Natural killer cell (primary cell): Measurements from ENCODE around the gene SLC39A3. TPM values are rescaled to one million over a fixed set of nuclear protein-coding genes. Genes with fewer than 3 reads are reported as not detected.
A peak's percentile ranks its signal among the peaks of the same experiment; 100 is the strongest.
"Not testable (repeated sequence)": the region's sequence is repeated elsewhere in the genome, so short reads cannot be mapped to it uniquely, and the experiment has no call there.

ENCODE experiments used
- ATAC-seq, 3 donors: fragments of 150-1000 bp in 2 of 3; fragments of 200-7000 bp in 1 of 3; cut with Tn5 transposase; 1 replicate in 1 of 3; 2 replicates in 2 of 3; pipeline ENCODE4 v1.10.0; 2021; ENCODE audit warnings: mild to moderate bottlenecking in 2 of 3, moderate library complexity in 2 of 3
- DNase-seq, 2 donors: peaks; one replicate each; pipeline versions ENCODE4 v3.0.0 to v3.0.0-alpha.2; 2013 to 2021; ENCODE audit warnings: mixed read lengths in 1 of 2
- H3K27ac ChIP-seq: one replicate; pipeline ENCODE4 v1.5.1; 2013; ENCODE audit warnings: mild to moderate bottlenecking, low read length
- H3K27me3 ChIP-seq: one replicate; pipeline ENCODE4 v1.6.1; 2013; ENCODE audit warnings: low read length; ENCODE audit not compliant: control insufficient read depth, insufficient read depth
- H3K36me3 ChIP-seq: one replicate; pipeline ENCODE4 v1.6.1; 2013; ENCODE audit warnings: low read length; ENCODE audit not compliant: control insufficient read depth, insufficient read depth
- H3K4me1 ChIP-seq: one replicate; pipeline ENCODE4 v1.6.1; 2013; ENCODE audit warnings: low read length; ENCODE audit not compliant: control insufficient read depth, insufficient read depth
- H3K4me3 ChIP-seq: one replicate; pipeline ENCODE4 v1.5.1; 2013; ENCODE audit warnings: low read length
- H3K9me3 ChIP-seq: one replicate; pipeline ENCODE4 v1.6.1; 2013; ENCODE audit warnings: low read length; ENCODE audit not compliant: control insufficient read depth, insufficient read depth
- H3K27ac Mint-ChIP-seq, 2 donors: one replicate each; pipeline ENCODE4 v1.8.0; 2022; ENCODE audit warnings: mild to moderate bottlenecking in 2 of 2, mixed read lengths in 2 of 2, moderate library complexity in 1 of 2
- H3K27me3 Mint-ChIP-seq, 2 donors: one replicate each; pipeline ENCODE4 v1.8.0; 2022; ENCODE audit warnings: low read depth in 2 of 2, mixed read lengths in 2 of 2
- H3K36me3 Mint-ChIP-seq: one replicate; pipeline ENCODE4 v1.8.0; 2022; ENCODE audit warnings: mixed read lengths
- H3K4me1 Mint-ChIP-seq, 2 donors: one replicate each; pipeline ENCODE4 v1.8.0; 2022; ENCODE audit warnings: mixed read lengths in 2 of 2
- H3K4me3 Mint-ChIP-seq: one replicate; pipeline ENCODE4 v1.8.0; 2022; ENCODE audit warnings: mild to moderate bottlenecking, moderate library complexity, mixed read lengths
- H3K9me3 Mint-ChIP-seq, 2 donors: one replicate each; pipeline ENCODE4 v1.8.0; 2022; ENCODE audit warnings: mixed read lengths in 2 of 2
- CTCF ChIP-seq: fragments of 200-600 bp; IDR thresholded peaks from one replicate; pipeline ENCODE4 v1.8.0; 2022; ENCODE audit warnings: antibody characterized with exemption
- WGBS: methylation state at CpG from one replicate; pipeline ENCODE4 v1.1.7; 2013; ENCODE audit warnings: missing lambda C conversion rate; ENCODE audit not compliant: insufficient coverage; 5-methylcytosine and 5-hydroxymethylcytosine counted together
- intact Hi-C: fragments of 100-400 bp; cut with micrococcal nuclease; formaldehyde crosslinking; loops from one replicate; pipeline ENCODE4 v1.14.2; 2022
- total RNA-seq, 4 donors: library from RNA; stranded (reverse); fragments of 120-200 nt in 1 of 4; gene quantifications; one replicate each; pipeline versions ENCODE4 v1.2.3 to v1.2.4, GENCODE V29; 2013 to 2022

SLC39A3 gene
- total RNA-seq, 3 donors from 2014 or later (not counting 1 experiment from before 2014, with no cell fraction given), result 14.8 to 29.4 (median 19.6) TPM

GRCh38 chr19:2714531-2715269, 25.1 kb downstream of the SLC39A3 start:
- Histone ChIP-seq H3K27me3 (no peaks in the 10 kb centered on the region), H3K4me1 (peaks cover 10% of the 10 kb centered on the region), H3K27ac (no peak overlapping the region), H3K9me3 (peaks cover 7% of the 10 kb centered on the region), H3K4me3 (no peak overlapping the region), H3K36me3 (no peaks in the 10 kb centered on the region)
- Mint-ChIP-seq H3K27ac (peak overlapping the region in 1 of 2 donors; percentile 42), H3K4me1 (peaks cover 0 to 5% of the 10 kb centered on the region in 2 donors), H3K27me3 (peaks cover 5 to 6% of the 10 kb centered on the region in 2 donors), H3K36me3 (no peaks in the 10 kb centered on the region), H3K9me3 (peaks cover 3 to 8% of the 10 kb centered on the region in 2 donors), H3K4me3 (no peak overlapping the region)
- intact Hi-C loops, result no loop called here
- WGBS, result 94% methylated on average over 16 of the region's 16 CpGs
- ATAC-seq (no peak), DNase-seq (no peak)
- no peak for TF ChIP-seq CTCF

- DNase-seq, H3K4me3 ChIP-seq, H3K4me1 ChIP-seq, H3K27ac Mint-ChIP-seq, intact Hi-C loops, H3K27me3 Mint-ChIP-seq, ATAC-seq, H3K36me3 ChIP-seq, H3K4me3 Mint-ChIP-seq, H3K9me3 Mint-ChIP-seq, H3K9me3 ChIP-seq, H3K36me3 Mint-ChIP-seq, H3K27me3 ChIP-seq, H3K27ac ChIP-seq, H3K4me1 Mint-ChIP-seq: not testable (repeated sequence)
- WGBS, result 68% methylated on average over 1 of the region's 1 CpG
Observed at GRCh38 chr19:2714102-2714501, 25.7 kb downstream of the SLC39A3 start.

GRCh38 chr19:2713170-2713569, 26.6 kb downstream of the SLC39A3 start:
- intact Hi-C loops, H3K27ac Mint-ChIP-seq, H3K4me3 ChIP-seq, H3K4me1 Mint-ChIP-seq, H3K9me3 ChIP-seq, H3K4me1 ChIP-seq, H3K27me3 ChIP-seq, H3K9me3 Mint-ChIP-seq, H3K27me3 Mint-ChIP-seq, H3K27ac ChIP-seq, H3K4me3 Mint-ChIP-seq, H3K36me3 ChIP-seq, ATAC-seq, DNase-seq, H3K36me3 Mint-ChIP-seq: not testable (repeated sequence)
- WGBS, result 53% methylated on average over 3 of the region's 3 CpGs

- no peak for DNase-seq
- H3K27ac Mint-ChIP-seq, result no peak overlapping the region
- peaks cover 3 to 8% of the 10 kb centered on the region in 2 donors for H3K9me3 Mint-ChIP-seq
- intact Hi-C loops, result no loop called here
- Histone ChIP-seq H3K4me1 (peaks cover 10% of the 10 kb centered on the region), H3K27me3 (no peaks in the 10 kb centered on the region), H3K4me3 (no peak overlapping the region), H3K27ac (no peak overlapping the region), H3K36me3 (no peaks in the 10 kb centered on the region), H3K9me3 (peaks cover 7% of the 10 kb centered on the region)
- ATAC-seq, result no peak
- H3K36me3 Mint-ChIP-seq, result no peaks in the 10 kb centered on the region
- peaks cover 0 to 5% of the 10 kb centered on the region in 2 donors for H3K4me1 Mint-ChIP-seq
- H3K27me3 Mint-ChIP-seq, result peaks cover 3 to 6% of the 10 kb centered on the region in 2 donors
- no peak overlapping the region for H3K4me3 Mint-ChIP-seq
- no peak for TF ChIP-seq CTCF
- 94% methylated on average over 5 of the region's 5 CpGs for WGBS
Observed at GRCh38 chr19:2711875-2712205, 28.0 kb downstream of the SLC39A3 start.
